ENCODE data around the gene HSD17B12. TPM values are rescaled to one million over a fixed set of nuclear protein-coding genes. Genes with fewer than 3 reads are reported as not detected.

Gene HSD17B12
- polyA plus RNA-seq, 2 of the 4 experiments (the other 2 are of a cell fraction) = 102 to 103 TPM

DNA sequence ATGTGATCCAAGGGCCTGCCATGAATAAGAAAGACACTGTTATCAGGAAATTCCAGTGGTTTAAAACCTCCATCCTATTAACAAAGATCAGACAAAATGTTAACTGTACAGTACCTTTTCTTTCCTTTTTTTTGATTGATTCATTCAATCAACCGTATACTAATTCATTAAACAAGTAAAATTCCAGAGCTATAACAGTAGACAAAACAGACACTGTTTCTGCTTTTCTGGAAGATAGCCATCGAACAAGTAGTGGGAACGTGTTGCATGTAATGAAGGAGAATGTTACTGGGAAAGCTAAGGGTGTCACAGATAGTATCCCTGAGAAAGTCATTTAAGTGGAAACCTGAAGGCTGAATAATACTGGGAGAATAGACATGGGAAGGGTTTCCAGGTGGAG lies 126.4 kb downstream of the HSD17B12 start:
- TF ChIP-seq KDM1A (IDR thresholded peaks at IDR 0.05; ENCODE audit: low read depth) (no peak), MAZ (IDR thresholded peaks at IDR 0.05; ENCODE audit: borderline replicate concordance, low read depth, low read length) (no peak), RCOR1 (IDR thresholded peaks at IDR 0.05; ENCODE audit: low read depth, low read length) (no peak), RFX5 (IDR thresholded peaks at IDR 0.05) (no peak), SMC3 (IDR thresholded peaks at IDR 0.05) (no peak), POLR2AphosphoS2 (conservative IDR thresholded peaks at IDR 0.05; ENCODE audit: low read length) (no peak), ZFP36 (IDR thresholded peaks at IDR 0.05; ENCODE audit: borderline replicate concordance, partially characterized antibody) (no peak)
- FAIRE-seq (no peak), ATAC-seq (no peak), DNase-seq (ENCODE audit: low read depth in 1 of 2, low spot score in 1 of 2) (no peak)
- 91% methylated on average over 3 of the region's 3 CpGs for WGBS (ENCODE audit: missing lambda C conversion rate)
- no peak overlapping the region for H3K4me3 ChIP-seq
- H3K4me2 ChIP-seq = no peak overlapping the region
- no peak overlapping the region for H3K27ac ChIP-seq
- H3K9me3 ChIP-seq = 0 out of 3 replicates have a peak, but pooled peaks cover 5% of the 10 kb centered on the region
- H3K4me1 ChIP-seq = no peaks in the 10 kb centered on the region
- ChIA-PET CTCF (interaction anchor here (0.6 to 0.7 kb wide), 2 partner anchors 246 to 410 kb away, joined by 3 to 4 read pairs; no protein-coding TSS in a partner anchor), POLR2A (no interaction called here)

DNA sequence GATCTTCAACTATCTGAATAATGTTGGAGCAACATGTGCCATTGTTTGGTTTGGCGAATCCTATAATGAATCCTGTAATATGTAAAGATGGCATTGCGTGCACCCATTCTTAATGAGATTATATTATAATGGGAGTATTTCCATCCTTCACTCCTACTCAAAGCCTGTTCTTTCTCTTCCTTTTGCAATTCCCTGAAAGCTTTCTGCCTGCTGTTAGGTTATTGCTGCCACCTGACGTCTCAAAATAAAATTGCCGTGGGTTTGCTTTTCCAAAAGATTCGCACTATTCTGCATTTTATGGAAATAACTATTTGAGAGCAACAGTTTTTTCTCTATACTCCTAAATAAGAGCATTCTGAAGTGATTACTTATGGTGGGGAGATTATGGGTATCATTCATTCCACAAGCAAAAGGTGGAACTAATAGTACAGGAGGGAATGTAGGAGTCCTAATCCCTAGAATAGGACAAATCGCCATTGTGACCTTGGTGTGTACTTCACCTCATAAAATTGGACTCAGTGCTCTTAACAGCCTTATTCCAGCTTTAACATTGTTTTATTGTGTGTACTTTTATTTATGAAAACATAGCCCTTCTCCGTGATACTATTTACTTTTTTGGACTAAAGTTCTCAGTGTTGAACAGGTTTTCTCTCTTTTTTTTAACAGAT lies 130.5 kb downstream of the HSD17B12 start:
- POLR2A ChIA-PET = no interaction called here
- no peaks in the 10 kb centered on the region for H3K9me3 ChIP-seq
- 87% methylated on average over 7 of the region's 7 CpGs for WGBS (ENCODE audit: missing lambda C conversion rate)
- FAIRE-seq = no peak
- ATAC-seq = no peak
- H3K4me2 ChIP-seq = no peak overlapping the region
- DNase-seq (ENCODE audit: low read depth in 1 of 2, low spot score in 1 of 2) = no peak
- H3K4me1 ChIP-seq = no peaks in the 10 kb centered on the region
- TF ChIP-seq, protein P1, sequence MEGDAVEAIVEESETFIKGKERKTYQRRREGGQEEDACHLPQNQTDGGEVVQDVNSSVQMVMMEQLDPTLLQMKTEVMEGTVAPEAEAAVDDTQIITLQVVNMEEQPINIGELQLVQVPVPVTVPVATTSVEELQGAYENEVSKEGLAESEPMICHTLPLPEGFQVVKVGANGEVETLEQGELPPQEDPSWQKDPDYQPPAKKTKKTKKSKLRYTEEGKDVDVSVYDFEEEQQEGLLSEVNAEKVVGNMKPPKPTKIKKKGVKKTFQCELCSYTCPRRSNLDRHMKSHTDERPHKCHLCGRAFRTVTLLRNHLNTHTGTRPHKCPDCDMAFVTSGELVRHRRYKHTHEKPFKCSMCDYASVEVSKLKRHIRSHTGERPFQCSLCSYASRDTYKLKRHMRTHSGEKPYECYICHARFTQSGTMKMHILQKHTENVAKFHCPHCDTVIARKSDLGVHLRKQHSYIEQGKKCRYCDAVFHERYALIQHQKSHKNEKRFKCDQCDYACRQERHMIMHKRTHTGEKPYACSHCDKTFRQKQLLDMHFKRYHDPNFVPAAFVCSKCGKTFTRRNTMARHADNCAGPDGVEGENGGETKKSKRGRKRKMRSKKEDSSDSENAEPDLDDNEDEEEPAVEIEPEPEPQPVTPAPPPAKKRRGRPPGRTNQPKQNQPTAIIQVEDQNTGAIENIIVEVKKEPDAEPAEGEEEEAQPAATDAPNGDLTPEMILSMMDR (IDR thresholded peaks at IDR 0.05) = 0 out of 3 replicates have a peak, but pooled peaks have one; percentile 5
- TF ChIP-seq EP300 (IDR thresholded peaks at IDR 0.05) (no peak), RAD21 (conservative IDR thresholded peaks at IDR 0.05 in 1 of 2, IDR thresholded peaks at IDR 0.05 in 1 of 2) (peak in 1 of 2 experiments; percentile 27; a peak in 1 of 5 replicates)
- CTCF ChIA-PET = no interaction called here
- H3K27ac ChIP-seq = no peak overlapping the region
- no peak overlapping the region for H3K4me3 ChIP-seq

DNA sequence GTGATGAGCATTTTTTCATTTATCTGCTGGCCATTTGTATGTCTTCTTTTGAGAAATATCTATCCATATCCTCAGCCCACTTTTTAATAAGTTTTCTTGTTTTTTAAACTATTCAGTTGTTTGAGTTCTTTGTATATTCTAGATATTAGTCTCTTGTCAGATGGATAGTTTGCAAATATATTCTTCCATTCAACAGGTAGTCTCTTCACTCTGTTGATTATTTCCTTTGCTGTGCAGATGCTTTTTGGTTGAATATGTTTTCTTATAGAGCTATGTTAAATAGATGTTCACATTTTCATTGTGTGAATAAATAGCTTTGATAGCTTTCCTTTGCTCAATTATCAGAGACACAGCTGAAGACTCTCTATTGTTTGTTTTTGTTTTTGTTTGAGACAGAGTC lies 131.9 kb downstream of the HSD17B12 start:
- ChIA-PET POLR2A (no interaction called here), CTCF (no interaction called here)
- DNase-seq (ENCODE audit: low read depth in 1 of 2, low spot score in 1 of 2) = no peak
- H3K4me2 ChIP-seq = no peak overlapping the region
- ATAC-seq = no peak
- H3K9me3 ChIP-seq = no peaks in the 10 kb centered on the region
- no peaks in the 10 kb centered on the region for H3K4me1 ChIP-seq
- FAIRE-seq = no peak
- TF ChIP-seq RFX5 (IDR thresholded peaks at IDR 0.05) (no peak), HEYL (CRISPR knock-in tag; IDR thresholded peaks at IDR 0.05) (no peak), NR3C1 (IDR thresholded peaks at IDR 0.05) (no peak), POLR2A (IDR thresholded peaks at IDR 0.05; ENCODE audit: low read length) (no peak), BHLHE40 (IDR thresholded peaks at IDR 0.05; ENCODE audit: low read depth, low read length) (no peak), HOXB5 (CRISPR knock-in tag; IDR thresholded peaks at IDR 0.05) (no peak), CEBPB (IDR thresholded peaks at IDR 0.05) (no peak), KDM5A (IDR thresholded peaks at IDR 0.05) (no peak), SMC3 (IDR thresholded peaks at IDR 0.05) (no peak), HOXA7 (CRISPR knock-in tag; IDR thresholded peaks at IDR 0.05) (no peak), CBX2 (IDR thresholded peaks at IDR 0.05; ENCODE audit: borderline replicate concordance, low read depth) (no peak), FOSB (CRISPR knock-in tag; IDR thresholded peaks at IDR 0.05) (no peak), TP53 (CRISPR knock-in tag; IDR thresholded peaks at IDR 0.05) (no peak), RARB (CRISPR knock-in tag; IDR thresholded peaks at IDR 0.05) (no peak), RCOR1 (IDR thresholded peaks at IDR 0.05; ENCODE audit: low read depth, low read length) (no peak)
- TF ChIP-seq, protein P1 (IDR thresholded peaks at IDR 0.05) = no peak
- TF ChIP-seq, protein P2, sequence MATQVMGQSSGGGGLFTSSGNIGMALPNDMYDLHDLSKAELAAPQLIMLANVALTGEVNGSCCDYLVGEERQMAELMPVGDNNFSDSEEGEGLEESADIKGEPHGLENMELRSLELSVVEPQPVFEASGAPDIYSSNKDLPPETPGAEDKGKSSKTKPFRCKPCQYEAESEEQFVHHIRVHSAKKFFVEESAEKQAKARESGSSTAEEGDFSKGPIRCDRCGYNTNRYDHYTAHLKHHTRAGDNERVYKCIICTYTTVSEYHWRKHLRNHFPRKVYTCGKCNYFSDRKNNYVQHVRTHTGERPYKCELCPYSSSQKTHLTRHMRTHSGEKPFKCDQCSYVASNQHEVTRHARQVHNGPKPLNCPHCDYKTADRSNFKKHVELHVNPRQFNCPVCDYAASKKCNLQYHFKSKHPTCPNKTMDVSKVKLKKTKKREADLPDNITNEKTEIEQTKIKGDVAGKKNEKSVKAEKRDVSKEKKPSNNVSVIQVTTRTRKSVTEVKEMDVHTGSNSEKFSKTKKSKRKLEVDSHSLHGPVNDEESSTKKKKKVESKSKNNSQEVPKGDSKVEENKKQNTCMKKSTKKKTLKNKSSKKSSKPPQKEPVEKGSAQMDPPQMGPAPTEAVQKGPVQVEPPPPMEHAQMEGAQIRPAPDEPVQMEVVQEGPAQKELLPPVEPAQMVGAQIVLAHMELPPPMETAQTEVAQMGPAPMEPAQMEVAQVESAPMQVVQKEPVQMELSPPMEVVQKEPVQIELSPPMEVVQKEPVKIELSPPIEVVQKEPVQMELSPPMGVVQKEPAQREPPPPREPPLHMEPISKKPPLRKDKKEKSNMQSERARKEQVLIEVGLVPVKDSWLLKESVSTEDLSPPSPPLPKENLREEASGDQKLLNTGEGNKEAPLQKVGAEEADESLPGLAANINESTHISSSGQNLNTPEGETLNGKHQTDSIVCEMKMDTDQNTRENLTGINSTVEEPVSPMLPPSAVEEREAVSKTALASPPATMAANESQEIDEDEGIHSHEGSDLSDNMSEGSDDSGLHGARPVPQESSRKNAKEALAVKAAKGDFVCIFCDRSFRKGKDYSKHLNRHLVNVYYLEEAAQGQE (IDR thresholded peaks at IDR 0.05) = no peak
- TF ChIP-seq, protein P3, sequence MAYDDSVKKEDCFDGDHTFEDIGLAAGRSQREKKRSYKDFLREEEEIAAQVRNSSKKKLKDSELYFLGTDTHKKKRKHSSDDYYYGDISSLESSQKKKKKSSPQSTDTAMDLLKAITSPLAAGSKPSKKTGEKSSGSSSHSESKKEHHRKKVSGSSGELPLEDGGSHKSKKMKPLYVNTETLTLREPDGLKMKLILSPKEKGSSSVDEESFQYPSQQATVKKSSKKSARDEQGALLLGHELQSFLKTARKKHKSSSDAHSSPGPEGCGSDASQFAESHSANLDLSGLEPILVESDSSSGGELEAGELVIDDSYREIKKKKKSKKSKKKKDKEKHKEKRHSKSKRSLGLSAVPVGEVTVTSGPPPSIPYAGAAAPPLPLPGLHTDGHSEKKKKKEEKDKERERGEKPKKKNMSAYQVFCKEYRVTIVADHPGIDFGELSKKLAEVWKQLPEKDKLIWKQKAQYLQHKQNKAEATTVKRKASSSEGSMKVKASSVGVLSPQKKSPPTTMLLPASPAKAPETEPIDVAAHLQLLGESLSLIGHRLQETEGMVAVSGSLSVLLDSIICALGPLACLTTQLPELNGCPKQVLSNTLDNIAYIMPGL (CRISPR knock-in tag; IDR thresholded peaks at IDR 0.05; ENCODE audit: borderline replicate concordance) = no peak
- no peak overlapping the region for H3K4me3 ChIP-seq
- no peak overlapping the region for H3K27ac ChIP-seq

Measured in A549 (cell line).